Ovary (tissue), 3 donors: ENCODE results near the gene IL23A.

ENCODE experiments used
- POLR2A ChIP-seq: fragments of 450-650 bp; IDR thresholded peaks from one replicate; pipeline ENCODE4 v1.6.1; 2017; ENCODE audit warnings: antibody characterized with exemption, mild to moderate bottlenecking, moderate library complexity
- TF ChIP-seq, protein P1 (sequence below), 3 donors: fragments of 450-650 bp in 2 of 3; fragments of 200-600 bp in 1 of 3; IDR thresholded peaks; one replicate each; pipeline versions ENCODE4 v1.5.1 to v1.8.0; 2016 to 2022; ENCODE audit warnings: antibody characterized with exemption in 3 of 3, mild to moderate bottlenecking in 1 of 3
- donor health status: DM: no; HTN: no; CAD: no.

DNA sequence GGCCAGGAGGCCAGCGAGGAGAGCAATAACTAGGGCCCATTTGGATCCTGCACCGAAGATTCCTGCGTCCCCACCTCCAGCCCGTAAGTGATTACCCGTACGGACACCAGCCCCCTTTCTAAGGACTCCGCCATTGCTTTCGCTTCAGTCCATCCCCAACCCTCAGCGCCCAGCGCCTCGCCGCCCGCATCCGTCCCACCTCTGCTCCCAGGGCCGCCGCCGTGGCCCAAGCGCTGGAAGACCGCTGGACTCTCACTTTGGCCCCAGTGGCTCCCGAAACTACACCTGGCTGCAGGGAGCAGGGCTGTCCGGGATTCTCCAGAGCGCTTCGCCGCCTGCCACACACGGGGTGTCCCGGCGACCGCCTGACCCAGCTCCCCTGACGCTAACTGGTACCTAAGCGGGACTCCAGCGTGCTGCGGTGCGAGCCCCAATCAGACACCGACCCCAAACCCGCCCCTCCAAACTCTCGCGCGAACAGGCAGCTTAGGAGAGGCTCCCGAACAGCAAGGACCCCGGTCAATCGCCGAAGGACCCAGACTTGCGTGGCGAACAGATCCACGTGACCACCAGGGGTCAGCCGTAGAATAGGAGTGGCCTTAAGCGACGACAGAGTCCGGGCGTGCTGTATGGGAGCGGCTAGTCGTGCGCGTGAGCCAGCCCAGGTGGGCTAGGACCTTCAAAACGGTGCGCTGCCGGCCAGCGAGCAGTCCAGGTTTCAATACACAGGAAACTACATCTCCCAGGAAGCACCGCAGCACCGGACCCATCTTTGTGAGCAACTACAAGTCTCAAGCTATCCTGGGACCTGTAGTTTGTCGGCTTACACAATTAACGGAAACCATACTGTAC lies 22.8 kb upstream of the IL23A start, which contains the start of gene CNPY2:
- TF ChIP-seq, protein P1, sequence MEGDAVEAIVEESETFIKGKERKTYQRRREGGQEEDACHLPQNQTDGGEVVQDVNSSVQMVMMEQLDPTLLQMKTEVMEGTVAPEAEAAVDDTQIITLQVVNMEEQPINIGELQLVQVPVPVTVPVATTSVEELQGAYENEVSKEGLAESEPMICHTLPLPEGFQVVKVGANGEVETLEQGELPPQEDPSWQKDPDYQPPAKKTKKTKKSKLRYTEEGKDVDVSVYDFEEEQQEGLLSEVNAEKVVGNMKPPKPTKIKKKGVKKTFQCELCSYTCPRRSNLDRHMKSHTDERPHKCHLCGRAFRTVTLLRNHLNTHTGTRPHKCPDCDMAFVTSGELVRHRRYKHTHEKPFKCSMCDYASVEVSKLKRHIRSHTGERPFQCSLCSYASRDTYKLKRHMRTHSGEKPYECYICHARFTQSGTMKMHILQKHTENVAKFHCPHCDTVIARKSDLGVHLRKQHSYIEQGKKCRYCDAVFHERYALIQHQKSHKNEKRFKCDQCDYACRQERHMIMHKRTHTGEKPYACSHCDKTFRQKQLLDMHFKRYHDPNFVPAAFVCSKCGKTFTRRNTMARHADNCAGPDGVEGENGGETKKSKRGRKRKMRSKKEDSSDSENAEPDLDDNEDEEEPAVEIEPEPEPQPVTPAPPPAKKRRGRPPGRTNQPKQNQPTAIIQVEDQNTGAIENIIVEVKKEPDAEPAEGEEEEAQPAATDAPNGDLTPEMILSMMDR (IDR thresholded peaks at IDR 0.05), result peak in 1 of 3 donors; percentile 34
- peak; percentile 72 for TF ChIP-seq POLR2A
